Activated naive CD4-positive, alpha-beta T cell treated with anti-CD3 and anti-CD28 coated beads, Interleukin-2, amount 50 U/mL, for 72 hours (primary cell): ENCODE data around the gene NINJ2. TPM values are rescaled to one million over a fixed set of nuclear protein-coding genes. Genes with fewer than 3 reads are reported as not detected.
A peak's percentile ranks its signal among the peaks of the same experiment; 100 is the strongest.
"Not testable (repeated sequence)": the region's sequence is repeated elsewhere in the genome, so short reads cannot be mapped to it uniquely, and the experiment has no call there.

Source experiments
- ATAC-seq, 2 donors: fragments of 150-1000 bp; cut with Tn5 transposase; 2 replicates each; pipeline ENCODE4 v1.10.0; 2021; ENCODE audit warnings: mild to moderate bottlenecking in 2 of 2, moderate library complexity in 2 of 2
- DNase-seq, 2 donors: peaks; one replicate each; pipeline ENCODE4 v3.0.0; 2021 to 2022; ENCODE audit warnings: low spot score in 2 of 2
- H3K27ac Mint-ChIP-seq, 2 donors: one replicate each; pipeline ENCODE4 v1.8.0; 2022; ENCODE audit warnings: mild to moderate bottlenecking in 2 of 2, mixed read lengths in 2 of 2
- H3K36me3 Mint-ChIP-seq, 2 donors: one replicate each; pipeline ENCODE4 v1.8.0; 2022; ENCODE audit warnings: mixed read lengths in 2 of 2
- H3K9me3 Mint-ChIP-seq, 2 donors: one replicate each; pipeline ENCODE4 v1.8.0; 2022; ENCODE audit warnings: mixed read lengths in 2 of 2
- total RNA-seq, 2 donors: library from RNA; stranded (reverse); gene quantifications; one replicate each; pipeline ENCODE4 v1.2.3, GENCODE V29; 2022

The NINJ2 gene
- 1 to 10 TPM; 1.4 to 6.1 TPM for total RNA-seq

GRCh38 chr12:663293-663871 lies at the start of gene NINJ2:
NINJ2 (minus strand) TSS chr12:663445; CDS start chr12:663360, 85 bp downstream.
- DNase-seq (no peak), ATAC-seq (peak; percentile 16 to 76)
- H3K9me3 Mint-ChIP-seq, result no peaks in the 10 kb centered on the region
- H3K36me3 Mint-ChIP-seq, result no peaks in the 10 kb centered on the region
- peak within 1 kb of the TSS; percentile 13 to 45 for H3K27ac Mint-ChIP-seq

DNA sequence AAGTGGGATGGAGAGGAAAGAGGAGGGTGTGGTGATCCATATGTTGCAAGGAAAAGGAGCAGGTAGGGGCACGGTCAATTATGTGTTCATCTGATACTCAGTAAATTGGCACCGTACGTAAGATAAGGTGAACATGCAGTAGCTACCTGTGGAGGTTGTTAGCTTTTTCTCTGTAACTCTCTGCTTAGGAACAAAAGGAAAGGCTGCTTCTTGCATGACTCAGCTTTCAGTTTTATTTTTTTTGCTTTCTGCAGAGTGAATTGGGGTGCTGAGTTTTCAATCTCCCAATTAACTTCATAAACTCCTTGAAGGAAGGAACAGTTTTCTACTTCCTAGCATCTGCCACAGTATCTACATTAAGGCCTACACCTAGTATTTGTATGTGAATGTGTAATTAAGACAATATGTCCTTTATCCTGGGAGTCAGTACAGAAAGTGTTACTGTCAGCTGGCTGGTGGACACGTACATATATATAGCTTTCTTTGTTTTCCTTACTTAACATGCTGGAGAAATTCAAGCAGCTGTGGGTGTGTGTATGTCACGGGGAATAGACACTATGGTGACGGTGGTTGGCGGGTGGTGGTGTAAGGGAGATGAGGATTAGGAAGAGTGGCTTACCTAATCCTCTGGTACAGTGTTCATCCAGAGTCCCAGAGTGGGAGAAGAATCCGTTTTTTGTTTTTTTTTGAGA lies 49.1 kb upstream of the NINJ2 start:
- ATAC-seq (no peak), DNase-seq (no peak)
- H3K36me3 Mint-ChIP-seq, result peaks cover 0 to 8% of the 10 kb centered on the region in 2 donors
- peak overlapping the region in 1 of 2 donors; percentile 70 for H3K27ac Mint-ChIP-seq
- H3K9me3 Mint-ChIP-seq, result peaks cover 0 to 4% of the 10 kb centered on the region in 2 donors

DNA sequence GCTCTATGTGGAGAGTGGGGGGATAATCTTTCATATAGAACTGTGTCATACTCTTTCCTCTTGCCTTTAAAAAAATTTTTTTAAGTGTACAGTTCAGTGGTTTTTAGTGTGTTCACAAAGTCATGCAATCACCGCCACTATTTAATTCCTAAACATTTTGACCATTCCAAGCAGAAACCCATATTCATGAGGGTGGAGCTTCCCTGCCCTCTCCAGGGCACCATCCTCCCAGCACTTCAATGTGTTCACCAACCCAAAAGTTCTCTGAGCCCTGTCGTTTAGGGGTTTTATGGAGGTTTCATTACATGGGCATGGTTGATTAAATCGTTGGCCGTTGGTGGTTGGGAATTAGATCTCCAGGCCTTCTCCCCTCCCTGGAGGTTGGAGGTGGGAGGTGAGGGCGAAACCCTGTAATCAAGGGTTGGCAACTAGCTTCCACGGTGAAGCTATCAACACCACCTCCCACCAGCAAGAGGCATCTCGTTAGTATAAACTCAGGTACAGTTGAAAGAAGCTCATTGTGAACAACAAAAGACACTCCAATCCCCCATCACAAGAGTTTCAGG lies 46.3 kb upstream of the NINJ2 start:
- peaks cover 0 to 4% of the 10 kb centered on the region in 2 donors for H3K9me3 Mint-ChIP-seq

GRCh38 chr12:708084-708483 lies 44.8 kb upstream of the NINJ2 start:
- DNase-seq, H3K36me3 Mint-ChIP-seq, H3K27ac Mint-ChIP-seq, H3K9me3 Mint-ChIP-seq, ATAC-seq: not testable (repeated sequence)

More for the DNA sequence above, 46.3 kb upstream of the NINJ2 start:
- ATAC-seq (no peak), DNase-seq (no peak)
- Mint-ChIP-seq H3K27ac (no peak overlapping the region), H3K36me3 (peaks cover 0 to 8% of the 10 kb centered on the region in 2 donors)

DNA sequence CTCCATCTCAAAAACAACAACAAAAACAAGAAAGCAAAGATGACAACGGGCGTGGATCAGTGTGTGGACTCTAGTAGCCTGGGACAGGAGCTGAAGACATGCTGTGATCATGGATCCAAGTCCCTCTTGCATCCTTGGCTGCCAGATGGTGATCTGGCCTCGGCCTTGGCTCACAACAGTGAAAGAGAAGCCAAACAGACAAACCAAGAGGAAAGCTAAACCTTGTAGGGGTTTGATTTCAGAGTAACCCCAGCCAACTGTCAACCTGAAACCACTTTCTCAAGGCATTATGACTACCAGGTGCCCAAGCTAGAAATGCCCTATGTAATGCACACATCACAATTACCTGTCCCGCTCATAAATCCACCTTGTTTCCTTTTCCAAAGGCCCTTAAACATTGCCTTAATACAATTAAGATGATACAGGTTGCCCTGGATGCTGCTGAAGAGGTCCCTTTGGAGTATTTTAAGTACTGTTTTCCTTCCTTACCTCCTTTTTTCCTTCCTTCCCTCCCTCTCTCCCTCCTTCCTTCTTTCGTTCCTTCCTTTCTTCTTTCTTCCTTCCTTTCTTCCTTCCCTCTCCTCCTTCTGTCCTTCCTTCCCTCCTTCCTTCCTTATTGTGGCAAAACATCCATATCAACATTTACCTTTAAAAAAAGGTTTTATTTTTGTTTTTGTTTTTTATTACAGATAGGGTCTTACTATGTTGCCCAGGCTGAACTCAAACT lies 41.4 kb upstream of the NINJ2 start:
- ATAC-seq, result peak in 1 of 2 donors; percentile 58

DNA sequence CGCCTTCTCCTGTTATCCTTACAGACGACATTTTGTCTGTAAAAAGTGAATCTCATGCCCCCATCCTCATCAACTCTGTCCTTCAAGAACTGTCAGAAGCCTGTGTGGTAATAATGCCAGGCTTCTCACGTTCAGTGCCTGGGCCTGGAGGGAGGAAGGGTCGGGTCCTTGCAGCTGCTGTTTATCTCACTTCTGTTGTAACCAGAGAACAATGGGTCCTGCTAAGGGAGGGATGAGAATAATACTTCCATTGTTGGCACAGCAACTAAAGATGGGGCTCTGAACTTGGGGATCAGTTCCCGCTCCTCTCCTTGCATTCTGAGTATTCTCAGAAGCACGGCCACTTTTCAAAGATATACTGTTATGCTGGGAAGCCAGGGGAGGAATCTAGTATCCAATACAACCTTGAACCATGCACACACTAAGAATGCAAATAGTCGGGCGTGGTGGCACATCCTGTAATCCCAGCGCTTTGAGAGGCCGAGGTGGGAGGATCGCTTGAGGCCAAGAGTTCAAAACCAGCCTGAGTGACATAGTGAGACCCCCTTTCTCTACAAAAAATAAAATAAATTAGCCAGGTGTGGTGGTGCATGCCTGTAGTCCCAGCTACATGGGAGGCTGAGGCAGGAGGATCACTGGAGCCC lies 38.8 kb upstream of the NINJ2 start:
- H3K27ac Mint-ChIP-seq, result no peak overlapping the region
- peaks cover 7 to 25% of the 10 kb centered on the region in 2 donors for H3K36me3 Mint-ChIP-seq
- no peak for DNase-seq
- peaks cover 7 to 34% of the 10 kb centered on the region in 2 donors for H3K9me3 Mint-ChIP-seq
- ATAC-seq, result no peak

More for the DNA sequence above, 41.4 kb upstream of the NINJ2 start:
- Mint-ChIP-seq H3K9me3 (peaks cover 0 to 23% of the 10 kb centered on the region in 2 donors), H3K27ac (no peak overlapping the region), H3K36me3 (peaks cover 0 to 10% of the 10 kb centered on the region in 2 donors)
- no peak for DNase-seq

DNA sequence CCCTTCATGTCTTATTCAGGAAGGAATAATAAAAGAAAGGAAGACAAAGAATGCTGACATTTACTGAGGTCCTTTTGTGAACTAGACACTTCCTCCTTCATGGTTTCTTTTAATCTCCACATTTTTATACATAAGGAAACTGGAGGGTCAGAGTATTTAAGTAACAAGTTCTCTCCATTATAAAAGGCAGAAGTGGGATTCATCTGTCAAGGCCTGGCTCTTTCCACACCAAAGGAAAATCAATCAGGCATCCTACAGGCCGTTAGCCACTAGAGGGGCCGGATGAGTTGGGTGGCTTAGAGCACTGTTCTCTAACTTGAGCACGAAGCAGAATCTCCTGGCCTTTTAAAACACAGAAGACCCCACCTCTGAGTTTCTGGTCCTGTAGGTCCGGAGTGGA lies 36.8 kb upstream of the NINJ2 start:
- H3K36me3 Mint-ChIP-seq, result peaks cover 14 to 42% of the 10 kb centered on the region in 2 donors
- H3K27ac Mint-ChIP-seq, result no peak overlapping the region
- DNase-seq (no peak), ATAC-seq (no peak)
- H3K9me3 Mint-ChIP-seq, result peaks cover 13 to 39% of the 10 kb centered on the region in 2 donors

GRCh38 chr12:698222-698621 lies 35.0 kb upstream of the NINJ2 start:
- not testable (repeated sequence) for H3K27ac Mint-ChIP-seq, ATAC-seq, DNase-seq
- Mint-ChIP-seq H3K9me3 (peaks cover 13 to 34% of the 10 kb centered on the region in 2 donors), H3K36me3 (peaks cover 14 to 47% of the 10 kb centered on the region in 2 donors)

DNA sequence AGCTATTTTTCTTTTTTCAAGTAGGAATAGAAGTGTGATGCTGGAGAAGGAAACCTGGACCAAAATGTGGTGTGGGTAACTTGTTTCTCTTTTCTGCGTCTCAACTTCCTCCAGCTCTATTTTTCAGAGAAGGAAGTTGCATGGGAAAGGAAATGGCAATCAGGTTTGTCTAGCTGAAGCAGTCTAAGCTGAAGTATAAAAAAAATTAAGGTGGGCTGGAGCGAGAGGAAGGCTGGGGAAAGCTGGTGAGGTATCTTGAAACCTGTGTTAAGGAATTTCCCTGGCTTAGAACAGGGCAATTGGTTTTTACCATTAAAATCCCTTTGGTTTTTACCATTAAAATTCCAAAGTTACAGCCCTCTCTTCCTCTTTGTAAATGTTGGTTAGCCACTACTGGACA lies 34.2 kb upstream of the NINJ2 start:
- DNase-seq, result no peak
- Mint-ChIP-seq H3K27ac (no peak overlapping the region), H3K36me3 (peaks cover 14 to 47% of the 10 kb centered on the region in 2 donors), H3K9me3 (peaks cover 13 to 30% of the 10 kb centered on the region in 2 donors)
- ATAC-seq, result no peak

DNA sequence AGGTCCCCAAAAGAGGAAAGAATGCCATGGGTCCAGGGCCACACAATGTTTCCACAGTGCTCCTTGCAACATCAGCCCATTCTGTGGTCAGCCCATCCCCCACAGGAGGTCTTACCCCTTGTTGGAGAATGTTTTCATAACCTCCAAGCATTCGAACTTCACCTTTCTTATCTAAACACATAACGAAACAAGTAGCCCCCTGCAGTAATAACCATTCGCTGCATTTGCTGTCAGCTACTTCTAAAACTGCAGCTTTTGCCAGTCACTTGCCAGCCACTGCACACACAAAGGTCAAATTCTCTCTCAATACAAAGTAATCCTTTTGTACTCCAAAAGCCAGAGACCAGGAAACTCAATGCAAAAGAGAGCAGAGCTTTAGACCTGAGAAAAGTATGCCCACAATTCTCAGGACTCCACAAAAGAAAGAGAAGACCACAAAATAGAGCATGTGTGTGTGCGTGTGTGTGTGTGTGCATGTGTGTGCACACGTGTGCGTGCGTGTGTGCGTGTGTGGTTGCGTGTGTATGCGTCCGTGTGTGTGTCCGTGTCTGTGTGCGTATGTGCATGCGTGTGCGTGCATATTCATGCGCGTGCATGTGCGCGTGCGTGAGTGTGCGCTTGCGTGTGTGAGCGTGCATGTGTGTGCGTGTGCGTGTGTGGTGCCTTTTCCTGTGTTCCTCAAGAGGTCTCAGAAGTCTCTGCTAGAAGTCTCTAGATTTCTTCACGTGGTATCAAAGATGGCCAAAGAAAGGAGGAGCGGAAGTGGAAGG lies 31.7 kb upstream of the NINJ2 start:
- Mint-ChIP-seq H3K9me3 (peaks cover 13 to 23% of the 10 kb centered on the region in 2 donors), H3K36me3 (peaks cover 14 to 47% of the 10 kb centered on the region in 2 donors), H3K27ac (no peak overlapping the region)
- ATAC-seq (no peak), DNase-seq (no peak)

- H3K27ac Mint-ChIP-seq, result no peak overlapping the region
- peaks cover 14 to 41% of the 10 kb centered on the region in 2 donors for H3K36me3 Mint-ChIP-seq
- no peak for DNase-seq
- H3K9me3 Mint-ChIP-seq, result peaks cover 13 to 18% of the 10 kb centered on the region in 2 donors
- ATAC-seq, result no peak
Measured at GRCh38 chr12:693934-694533, 30.8 kb upstream of the NINJ2 start.

GRCh38 chr12:692274-692673 lies 29.0 kb upstream of the NINJ2 start:
- ATAC-seq (no peak), DNase-seq (no peak)
- peaks cover 6 to 8% of the 10 kb centered on the region in 2 donors for H3K9me3 Mint-ChIP-seq
- H3K36me3 Mint-ChIP-seq, result peaks cover 7 to 25% of the 10 kb centered on the region in 2 donors
- H3K27ac Mint-ChIP-seq, result no peak overlapping the region

DNA sequence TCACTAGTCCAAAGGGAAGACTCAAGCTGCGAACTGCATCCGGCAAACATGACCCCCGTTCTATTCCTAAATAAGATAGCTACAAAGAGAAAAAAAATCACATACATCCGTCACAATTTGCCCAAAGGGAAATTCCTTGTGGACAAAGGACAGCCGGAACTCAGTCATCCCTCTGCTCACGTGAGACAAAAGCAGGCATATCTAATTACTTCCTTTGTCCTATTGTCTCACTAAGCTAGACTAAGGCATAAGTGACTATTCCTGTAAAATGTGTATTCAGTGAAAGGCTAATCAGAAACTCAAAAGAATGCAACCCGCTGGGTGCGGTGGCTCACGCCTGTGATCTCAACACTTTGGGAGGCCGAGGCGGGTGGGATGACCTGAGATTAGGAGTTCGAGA lies 27.2 kb upstream of the NINJ2 start:
- no peak overlapping the region for H3K27ac Mint-ChIP-seq
- ATAC-seq (no peak), DNase-seq (no peak)
- H3K9me3 Mint-ChIP-seq, result no peaks in the 10 kb centered on the region
- H3K36me3 Mint-ChIP-seq, result peaks cover 0 to 10% of the 10 kb centered on the region in 2 donors

GRCh38 chr12:685388-685787 lies 22.1 kb upstream of the NINJ2 start:
- no peaks in the 10 kb centered on the region for H3K9me3 Mint-ChIP-seq
- peak; percentile 92 to 95 for ATAC-seq
- H3K27ac Mint-ChIP-seq, result peak overlapping the region; percentile 42 to 91
- no peaks in the 10 kb centered on the region for H3K36me3 Mint-ChIP-seq
- DNase-seq, result peak; percentile 65

- Mint-ChIP-seq H3K27ac (peak overlapping the region in 1 of 2 donors; percentile 6), H3K36me3 (no peaks in the 10 kb centered on the region), H3K9me3 (no peaks in the 10 kb centered on the region)
- DNase-seq, result no peak
- no peak for ATAC-seq
Measured at GRCh38 chr12:684416-684815, 21.2 kb upstream of the NINJ2 start.
